GM13977 (cell line): Measurements from ENCODE around the gene CDK19.

ENCODE experiments used
- DNase-seq: peaks from one replicate; pipeline ENCODE4 v3.0.0; 2012; ENCODE audit warnings: low spot score
- in situ Hi-C: fragments of 300-500 bp; cut with MboI; formaldehyde crosslinking; loops from one replicate; pipeline ENCODE4 v1.12.0; 2022; ENCODE audit warnings: low sequenced_read_pairs, low pct_unique_long_range_greater_than_20kb, mixed read lengths, inconsistent platforms; ENCODE audit not compliant: unreplicated experiment
- TF ChIP-seq, protein P1 (sequence below): IDR thresholded peaks from 2 replicates; pipeline ENCODE4 v1.5.1; 2012; ENCODE audit warnings: mild to moderate bottlenecking, control low read depth; ENCODE audit not compliant: insufficient read depth; ENCODE audit errors: extremely low read depth, missing control alignments

The CDK19 gene

GRCh38 chr6:110786271-110786670 lies 29.0 kb downstream of the CDK19 start:
- TF ChIP-seq, protein P1, sequence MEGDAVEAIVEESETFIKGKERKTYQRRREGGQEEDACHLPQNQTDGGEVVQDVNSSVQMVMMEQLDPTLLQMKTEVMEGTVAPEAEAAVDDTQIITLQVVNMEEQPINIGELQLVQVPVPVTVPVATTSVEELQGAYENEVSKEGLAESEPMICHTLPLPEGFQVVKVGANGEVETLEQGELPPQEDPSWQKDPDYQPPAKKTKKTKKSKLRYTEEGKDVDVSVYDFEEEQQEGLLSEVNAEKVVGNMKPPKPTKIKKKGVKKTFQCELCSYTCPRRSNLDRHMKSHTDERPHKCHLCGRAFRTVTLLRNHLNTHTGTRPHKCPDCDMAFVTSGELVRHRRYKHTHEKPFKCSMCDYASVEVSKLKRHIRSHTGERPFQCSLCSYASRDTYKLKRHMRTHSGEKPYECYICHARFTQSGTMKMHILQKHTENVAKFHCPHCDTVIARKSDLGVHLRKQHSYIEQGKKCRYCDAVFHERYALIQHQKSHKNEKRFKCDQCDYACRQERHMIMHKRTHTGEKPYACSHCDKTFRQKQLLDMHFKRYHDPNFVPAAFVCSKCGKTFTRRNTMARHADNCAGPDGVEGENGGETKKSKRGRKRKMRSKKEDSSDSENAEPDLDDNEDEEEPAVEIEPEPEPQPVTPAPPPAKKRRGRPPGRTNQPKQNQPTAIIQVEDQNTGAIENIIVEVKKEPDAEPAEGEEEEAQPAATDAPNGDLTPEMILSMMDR = no peak
- no peak for DNase-seq
- in situ Hi-C loops = no loop called here

DNA sequence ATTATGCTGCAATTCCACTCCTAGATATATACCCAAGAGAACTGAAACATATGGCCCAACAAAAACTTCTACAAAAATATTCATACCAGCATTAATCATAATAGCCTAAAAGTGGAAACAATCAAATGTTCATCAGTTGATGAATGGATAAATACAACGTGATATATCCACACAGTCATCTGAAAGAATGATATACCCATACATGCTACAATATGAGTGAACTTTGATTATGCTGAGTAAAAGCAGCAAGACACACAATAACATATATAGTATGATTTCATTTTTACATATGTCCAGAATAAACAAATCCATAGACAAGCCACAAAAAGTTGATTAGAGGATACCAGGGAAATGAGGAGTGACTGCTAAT lies 30.7 kb downstream of the CDK19 start:
- in situ Hi-C loops = no loop called here
- TF ChIP-seq, protein P1 = no peak
- no peak for DNase-seq

- TF ChIP-seq, protein P1 = no peak
- in situ Hi-C loops = no loop called here
- DNase-seq = no peak
Observed at GRCh38 chr6:110781522-110782214, 33.6 kb downstream of the CDK19 start.

GRCh38 chr6:110778333-110778732 lies 36.9 kb downstream of the CDK19 start:
- peak; percentile 12 for DNase-seq
- in situ Hi-C loops = no loop called here
- TF ChIP-seq, protein P1 = no peak

- TF ChIP-seq, protein P1 = no peak
- in situ Hi-C loops = no loop called here
- DNase-seq = no peak
Observed at GRCh38 chr6:110777636-110778035, 37.6 kb downstream of the CDK19 start.

DNA sequence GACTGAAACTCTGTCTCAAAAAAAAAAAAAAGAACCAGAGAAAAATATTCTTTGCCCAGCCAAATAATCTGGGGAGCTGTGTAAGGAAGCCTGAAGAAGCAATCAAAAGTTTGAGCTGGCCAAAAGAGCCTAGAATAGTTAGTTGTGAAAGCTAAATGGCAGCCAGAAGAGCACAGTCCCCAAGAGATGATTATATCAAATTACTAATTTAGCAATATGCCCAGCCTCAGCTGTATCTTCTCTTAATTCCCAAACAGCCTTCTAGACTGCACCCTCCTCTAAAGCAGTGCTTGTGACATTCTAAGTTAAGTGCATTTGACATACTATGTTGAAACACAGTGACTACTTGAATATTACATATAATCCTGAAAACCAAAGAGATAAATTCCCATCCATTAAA lies 38.9 kb downstream of the CDK19 start:
- in situ Hi-C loops = no loop called here
- no peak for DNase-seq
- TF ChIP-seq, protein P1 = no peak
